Natural killer cell treated with Interleukin-12 subunit alpha and Interleukin-12 subunit beta and Interleukin-15 and Interleukin-18, amount 100 ng/mL, for 72 hours (primary cell): ENCODE data around the gene PLBD1. TPM values are rescaled to one million over a fixed set of nuclear protein-coding genes. Genes with fewer than 3 reads are reported as not detected.

Experiments
- ATAC-seq, 2 donors: fragments of 150-1000 bp; cut with Tn5 transposase in 1 of 2; sonication (Bioruptor Pico), chemical (Tn5 transposase) in 1 of 2; 2 replicates each; pipeline ENCODE4 v1.10.0; 2021
- DNase-seq: peaks from one replicate; pipeline ENCODE4 v3.0.0; 2022; ENCODE audit warnings: low spot score
- H3K27ac Mint-ChIP-seq, 2 donors: 1 replicate in 1 of 2; 2 replicates in 1 of 2; pipeline ENCODE4 v1.8.0; 2022; ENCODE audit warnings: mixed read lengths in 2 of 2, mild to moderate bottlenecking in 1 of 2, moderate library complexity in 1 of 2
- H3K27me3 Mint-ChIP-seq, 2 donors: 1 replicate in 1 of 2; 2 replicates in 1 of 2; pipeline ENCODE4 v1.8.0; 2022; ENCODE audit warnings: mixed read lengths in 2 of 2
- H3K36me3 Mint-ChIP-seq: one replicate; pipeline ENCODE4 v1.8.0; 2022; ENCODE audit warnings: mixed read lengths
- H3K4me1 Mint-ChIP-seq, 2 donors: 1 replicate in 1 of 2; 2 replicates in 1 of 2; pipeline ENCODE4 v1.8.0; 2022; ENCODE audit warnings: low read depth in 2 of 2, mixed read lengths in 2 of 2, mild to moderate bottlenecking in 1 of 2
- H3K4me3 Mint-ChIP-seq: one replicate; pipeline ENCODE4 v1.8.0; 2022; ENCODE audit warnings: mixed read lengths
- H3K9me3 Mint-ChIP-seq: 2 replicates; pipeline ENCODE4 v1.8.0; 2022; ENCODE audit warnings: mixed read lengths
- total RNA-seq, 2 donors: library from RNA; stranded (reverse); gene quantifications; one replicate each; pipeline ENCODE4 v1.2.3, GENCODE V29; 2022

The PLBD1 gene
- total RNA-seq = not detected

- DNase-seq (no peak), ATAC-seq (peak; percentile 46 to 59)
- Mint-ChIP-seq H3K9me3 (no peaks in the 10 kb centered on the region), H3K36me3 (no peaks in the 10 kb centered on the region), H3K4me1 (no peaks in the 10 kb centered on the region), H3K27me3 (peaks cover 26 to 38% of the 10 kb centered on the region in 2 donors), H3K27ac (no peak within 1 kb of the TSS), H3K4me3 (peak within 1 kb of the TSS; percentile 12)
Measured at GRCh38 chr12:14567351-14568162, at the start of gene PLBD1. TSS of gene PLBD1 (minus strand) at chr12:14567883. CDS start at chr12:14567696, 187 bp downstream.

GRCh38 chr12:14614704-14615121 lies 47.0 kb upstream of the PLBD1 start:
- no peak for ATAC-seq
- H3K9me3 Mint-ChIP-seq = peaks cover 4% of the 10 kb centered on the region
- no peak overlapping the region for H3K27ac Mint-ChIP-seq
- H3K4me1 Mint-ChIP-seq = no peaks in the 10 kb centered on the region
- no peak for DNase-seq
- H3K36me3 Mint-ChIP-seq = peaks cover 11% of the 10 kb centered on the region
- H3K27me3 Mint-ChIP-seq = peaks cover 7 to 50% of the 10 kb centered on the region in 2 donors
- H3K4me3 Mint-ChIP-seq = no peak overlapping the region

DNA sequence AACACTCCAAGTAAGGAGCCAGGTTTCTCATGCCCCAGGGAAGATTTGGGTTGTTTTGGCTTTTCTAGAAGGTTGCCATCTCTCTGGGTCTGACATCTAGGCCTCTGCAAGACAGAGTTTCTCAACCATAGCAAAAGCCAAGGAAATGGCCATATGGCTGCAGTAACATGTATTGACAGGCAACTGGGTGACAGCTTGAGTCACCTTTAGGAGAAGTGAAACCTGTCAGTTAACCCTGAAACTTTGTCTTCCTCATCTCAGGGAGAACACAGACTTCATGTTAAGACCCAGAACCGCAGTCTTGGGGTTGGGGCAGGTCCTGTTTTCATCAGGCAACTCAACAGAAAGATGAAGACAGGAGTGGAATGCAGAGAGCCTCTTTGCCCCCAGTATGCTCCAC lies 46.0 kb upstream of the PLBD1 start:
- Mint-ChIP-seq H3K9me3 (peaks cover 4% of the 10 kb centered on the region), H3K36me3 (peaks cover 11% of the 10 kb centered on the region), H3K27ac (no peak overlapping the region), H3K4me3 (no peak overlapping the region), H3K27me3 (peaks cover 8 to 40% of the 10 kb centered on the region in 2 donors), H3K4me1 (no peaks in the 10 kb centered on the region)
- DNase-seq (no peak), ATAC-seq (no peak)

GRCh38 chr12:14612898-14613445 lies 45.3 kb upstream of the PLBD1 start:
- no peak overlapping the region for H3K27ac Mint-ChIP-seq
- peaks cover 12 to 39% of the 10 kb centered on the region in 2 donors for H3K27me3 Mint-ChIP-seq
- H3K36me3 Mint-ChIP-seq = peaks cover 15% of the 10 kb centered on the region
- DNase-seq (no peak), ATAC-seq (no peak)
- H3K9me3 Mint-ChIP-seq = peaks cover 8% of the 10 kb centered on the region
- H3K4me3 Mint-ChIP-seq = no peak overlapping the region
- H3K4me1 Mint-ChIP-seq = no peaks in the 10 kb centered on the region

- no peak overlapping the region for H3K27ac Mint-ChIP-seq
- no peaks in the 10 kb centered on the region for H3K4me1 Mint-ChIP-seq
- no peak for DNase-seq
- H3K36me3 Mint-ChIP-seq = peaks cover 16% of the 10 kb centered on the region
- H3K9me3 Mint-ChIP-seq = peaks cover 8% of the 10 kb centered on the region
- H3K27me3 Mint-ChIP-seq = peaks cover 12 to 39% of the 10 kb centered on the region in 2 donors
- H3K4me3 Mint-ChIP-seq = no peak overlapping the region
- ATAC-seq = no peak
Measured at GRCh38 chr12:14612250-14612649, 44.6 kb upstream of the PLBD1 start.

DNA sequence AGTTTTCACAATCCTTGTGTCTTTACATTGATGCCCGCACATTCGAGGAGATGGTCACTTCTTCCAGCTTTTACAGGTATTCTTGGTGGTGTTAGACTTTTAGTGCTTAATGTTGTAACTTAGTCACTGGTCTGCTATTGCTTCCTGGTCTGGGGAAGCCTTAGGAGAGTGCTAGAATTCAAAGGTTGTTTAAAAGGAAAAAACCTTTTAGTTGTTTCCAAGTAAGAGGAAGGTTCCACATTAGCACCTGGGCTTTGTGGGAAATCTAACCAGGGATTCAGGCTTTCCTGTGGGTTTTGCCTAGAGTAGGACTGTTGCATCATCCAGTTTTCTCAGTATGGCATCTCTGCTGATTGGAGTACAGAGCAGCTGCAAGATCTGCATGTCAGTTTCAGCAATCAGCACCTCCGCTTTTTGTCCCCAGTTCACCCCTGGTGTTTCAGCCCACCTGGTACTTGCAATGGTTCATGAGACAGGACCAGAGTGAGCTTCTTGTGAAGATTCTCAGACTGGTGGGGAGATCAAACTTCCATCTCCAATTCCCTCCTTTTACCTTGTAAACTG lies 44.0 kb upstream of the PLBD1 start:
- Mint-ChIP-seq H3K9me3 (peaks cover 8% of the 10 kb centered on the region), H3K27me3 (peaks cover 12 to 39% of the 10 kb centered on the region in 2 donors), H3K27ac (no peak overlapping the region), H3K4me1 (no peaks in the 10 kb centered on the region), H3K4me3 (no peak overlapping the region), H3K36me3 (peaks cover 19% of the 10 kb centered on the region)
- DNase-seq (no peak), ATAC-seq (no peak)

GRCh38 chr12:14607568-14607967 lies 39.9 kb upstream of the PLBD1 start:
- no peaks in the 10 kb centered on the region for H3K4me1 Mint-ChIP-seq
- peaks cover 43% of the 10 kb centered on the region for H3K36me3 Mint-ChIP-seq

DNA sequence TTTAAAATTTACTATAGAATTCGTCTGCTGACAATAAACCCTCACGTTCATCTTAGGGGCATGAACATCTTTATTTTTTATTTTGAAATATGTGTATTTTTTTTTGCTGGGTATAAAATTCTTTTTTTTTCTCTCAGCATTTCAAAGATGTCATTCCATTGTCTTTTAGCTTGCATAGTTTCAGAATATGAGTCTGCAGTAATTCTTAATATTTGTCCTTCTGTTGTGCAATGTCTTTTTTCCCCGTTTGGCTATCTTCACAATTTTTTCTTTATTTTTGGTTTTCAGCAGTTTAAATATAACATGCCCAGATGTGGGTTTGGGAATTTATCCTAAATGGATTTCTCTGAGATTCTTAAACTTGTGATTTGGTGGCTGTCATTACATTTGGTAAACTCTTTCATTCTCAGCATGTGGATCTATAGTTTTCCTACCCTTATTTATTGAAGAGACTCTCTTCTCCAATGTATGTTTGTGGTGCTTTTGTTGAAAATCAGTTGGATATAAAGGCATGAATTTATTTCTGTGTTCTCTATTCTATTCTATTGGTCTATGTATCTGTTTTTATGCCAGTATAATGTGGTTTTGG lies 37.8 kb upstream of the PLBD1 start:
- H3K27me3 Mint-ChIP-seq = peaks cover 10 to 36% of the 10 kb centered on the region in 2 donors
- no peak for ATAC-seq
- no peaks in the 10 kb centered on the region for H3K4me1 Mint-ChIP-seq
- H3K27ac Mint-ChIP-seq = no peak overlapping the region
- peaks cover 19% of the 10 kb centered on the region for H3K9me3 Mint-ChIP-seq
- peaks cover 32% of the 10 kb centered on the region for H3K36me3 Mint-ChIP-seq
- DNase-seq = no peak
- no peak overlapping the region for H3K4me3 Mint-ChIP-seq

More at GRCh38 chr12:14607568-14607967, 39.9 kb upstream of the PLBD1 start:
- no peak for DNase-seq
- no peak overlapping the region for H3K27ac Mint-ChIP-seq
- H3K27me3 Mint-ChIP-seq = peaks cover 8 to 38% of the 10 kb centered on the region in 2 donors
- no peak for ATAC-seq
- H3K4me3 Mint-ChIP-seq = no peak overlapping the region
- peaks cover 22% of the 10 kb centered on the region for H3K9me3 Mint-ChIP-seq

DNA sequence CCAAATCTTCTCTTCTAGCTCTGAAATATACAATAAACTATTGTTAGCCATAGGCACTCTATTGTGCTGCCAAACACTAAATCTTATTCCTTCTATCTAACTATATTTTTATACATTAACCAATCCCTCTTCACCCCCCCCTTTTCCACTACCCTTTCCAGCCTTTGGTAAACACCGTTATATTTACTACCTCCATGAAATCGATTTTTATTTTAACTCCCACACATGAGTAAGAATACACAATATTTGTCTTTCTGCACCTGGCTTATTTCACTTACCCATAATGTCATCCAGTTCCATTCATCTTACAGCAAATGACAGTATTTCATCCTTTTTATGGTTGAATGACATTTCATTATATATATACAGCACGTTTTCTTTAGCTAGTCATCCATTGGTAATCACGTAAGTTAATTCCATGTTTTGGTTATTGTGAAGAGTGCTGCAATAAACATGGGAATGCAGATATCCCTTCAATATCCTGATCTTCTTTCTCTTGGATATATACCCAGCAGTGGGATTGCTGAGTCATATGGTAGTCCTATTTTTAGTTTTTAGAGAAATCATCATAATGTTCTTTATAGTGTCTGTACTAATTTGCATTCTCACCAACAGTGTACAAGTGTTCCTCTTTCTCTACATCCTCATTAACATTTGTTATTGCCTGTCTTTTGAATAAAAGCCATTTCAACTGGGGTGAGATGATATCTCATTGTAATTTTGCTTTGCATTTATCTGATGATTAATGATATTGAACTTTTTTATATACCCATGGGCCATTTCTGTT lies 34.2 kb upstream of the PLBD1 start:
- Mint-ChIP-seq H3K4me3 (no peak overlapping the region), H3K27me3 (peaks cover 8 to 43% of the 10 kb centered on the region in 2 donors), H3K27ac (no peak overlapping the region), H3K36me3 (peaks cover 38% of the 10 kb centered on the region), H3K4me1 (no peaks in the 10 kb centered on the region), H3K9me3 (peaks cover 14% of the 10 kb centered on the region)
- ATAC-seq (no peak), DNase-seq (no peak)

DNA sequence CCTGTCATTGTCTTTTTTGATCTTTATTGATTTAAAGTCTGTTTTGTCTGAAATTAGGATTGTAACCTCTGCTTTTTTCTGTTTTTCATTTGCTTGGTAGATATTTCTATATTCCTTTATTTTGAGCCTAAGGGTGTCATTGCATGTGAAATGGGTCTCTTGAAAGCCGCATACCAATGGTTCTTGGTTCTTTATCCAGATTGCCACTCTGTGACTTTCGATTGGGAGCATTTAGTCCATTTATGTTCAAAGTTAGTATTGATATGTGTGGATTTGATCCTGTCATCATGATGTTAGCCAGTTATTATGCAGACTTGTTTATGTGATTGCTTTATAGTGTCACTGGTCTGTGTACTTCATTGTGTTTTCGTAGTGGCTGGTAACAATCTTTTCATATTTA lies 29.8 kb upstream of the PLBD1 start:
- no peaks in the 10 kb centered on the region for H3K9me3 Mint-ChIP-seq
- peaks cover 17 to 30% of the 10 kb centered on the region in 2 donors for H3K27me3 Mint-ChIP-seq
- no peak overlapping the region for H3K4me3 Mint-ChIP-seq
- H3K4me1 Mint-ChIP-seq = no peaks in the 10 kb centered on the region
- DNase-seq (no peak), ATAC-seq (no peak)
- H3K36me3 Mint-ChIP-seq = peaks cover 12% of the 10 kb centered on the region
- H3K27ac Mint-ChIP-seq = no peak overlapping the region

DNA sequence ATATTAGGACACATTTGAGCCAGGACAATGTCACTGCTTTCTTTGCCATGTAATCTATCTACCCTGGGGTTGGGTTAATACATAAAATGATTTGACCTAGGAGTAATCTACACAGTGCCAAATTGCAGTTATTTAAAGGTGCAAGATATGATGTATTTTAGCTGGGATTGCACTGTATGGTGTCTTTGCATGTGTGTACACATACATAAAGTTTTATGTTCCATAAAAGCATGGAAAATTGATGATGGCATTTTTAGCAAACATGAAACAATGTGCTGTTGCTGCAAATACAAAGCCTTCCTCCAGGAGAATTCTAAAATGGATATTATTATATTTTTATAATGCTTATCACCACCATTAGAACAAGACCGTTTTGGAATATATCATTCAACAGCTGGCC lies 24.0 kb upstream of the PLBD1 start:
- H3K9me3 Mint-ChIP-seq = no peaks in the 10 kb centered on the region
- no peaks in the 10 kb centered on the region for H3K36me3 Mint-ChIP-seq
- H3K4me3 Mint-ChIP-seq = no peak overlapping the region
- ATAC-seq = no peak
- peaks cover 5 to 11% of the 10 kb centered on the region in 2 donors for H3K27me3 Mint-ChIP-seq
- DNase-seq = no peak
- H3K27ac Mint-ChIP-seq = no peak overlapping the region
- H3K4me1 Mint-ChIP-seq = no peaks in the 10 kb centered on the region

GRCh38 chr12:14589169-14590004 lies 21.7 kb upstream of the PLBD1 start:
- no peaks in the 10 kb centered on the region for H3K36me3 Mint-ChIP-seq
- DNase-seq (no peak), ATAC-seq (peak in 1 of 2 donors; percentile 43)
- no peak overlapping the region for H3K27ac Mint-ChIP-seq
- no peaks in the 10 kb centered on the region for H3K9me3 Mint-ChIP-seq
- H3K4me3 Mint-ChIP-seq = no peak overlapping the region
- no peaks in the 10 kb centered on the region for H3K4me1 Mint-ChIP-seq
- H3K27me3 Mint-ChIP-seq = peaks cover 0 to 5% of the 10 kb centered on the region in 2 donors

GRCh38 chr12:14588571-14588970 lies 20.9 kb upstream of the PLBD1 start:
- DNase-seq (no peak), ATAC-seq (no peak)
- Mint-ChIP-seq H3K9me3 (no peaks in the 10 kb centered on the region), H3K27ac (no peak overlapping the region), H3K4me3 (no peak overlapping the region), H3K36me3 (no peaks in the 10 kb centered on the region), H3K27me3 (no peaks in the 10 kb centered on the region), H3K4me1 (no peaks in the 10 kb centered on the region)
